HUDEP-2 (cell line): ENCODE results near the gene ALAD.
"Not testable (repeated sequence)": the region's sequence is repeated elsewhere in the genome, so short reads cannot be mapped to it uniquely, and the experiment has no call there.

Experiments used
- DNase-seq, 76 experiments: peaks; one replicate each; lab custom pipeline; 2025; ENCODE audit not compliant: unreplicated experiment in 76 of 76; lab: John Stamatoyannopoulos, UW

ALAD gene

DNA sequence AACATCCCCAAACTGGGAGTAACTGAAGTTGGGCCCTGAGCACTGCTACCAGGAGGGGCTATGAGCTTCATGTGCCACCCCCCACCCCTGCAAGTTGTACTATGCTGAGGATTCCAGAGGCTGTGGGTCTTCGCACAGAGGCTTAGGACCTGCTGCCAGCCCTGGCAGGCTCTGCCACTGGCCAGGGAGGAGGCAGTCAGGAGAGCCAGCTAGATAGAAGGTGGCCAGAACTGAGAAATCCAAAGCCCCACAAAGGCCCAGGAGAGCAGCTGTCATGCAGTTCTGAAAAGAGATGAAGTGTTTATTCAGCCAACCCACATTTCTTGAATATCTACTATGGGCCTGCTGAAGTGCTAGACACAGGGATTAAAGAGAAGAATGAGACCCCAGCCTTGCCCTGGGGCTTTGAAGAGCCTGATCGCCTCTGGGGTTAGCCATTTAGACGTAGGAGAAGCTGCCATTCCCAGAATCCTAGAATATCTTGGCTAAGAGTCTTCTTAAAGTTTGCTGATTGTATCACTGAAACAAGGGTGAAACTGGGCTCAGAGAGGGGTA lies 1.4 kb downstream of the ALAD start:
- no peak for DNase-seq

DNA sequence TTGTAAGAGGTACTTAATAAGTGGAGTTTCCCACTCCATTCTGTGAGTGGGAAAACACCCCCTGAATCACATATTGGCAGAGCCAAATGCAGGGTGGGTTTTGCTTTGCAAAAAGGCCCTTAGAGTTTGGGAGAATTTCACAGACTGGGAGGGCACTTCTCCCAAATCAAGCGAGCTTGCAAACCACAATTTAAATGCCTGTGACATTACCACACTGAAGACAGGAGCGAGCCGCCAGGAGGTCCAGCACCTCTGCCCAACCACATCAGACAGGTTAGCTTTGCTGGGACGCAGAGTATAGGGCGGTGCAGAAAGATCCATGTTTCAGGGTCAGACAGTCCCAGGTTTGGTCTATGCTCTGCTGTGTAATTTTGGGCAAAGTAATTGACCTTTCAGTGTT lies 2.3 kb downstream of the ALAD start:
- no peak for DNase-seq

DNA sequence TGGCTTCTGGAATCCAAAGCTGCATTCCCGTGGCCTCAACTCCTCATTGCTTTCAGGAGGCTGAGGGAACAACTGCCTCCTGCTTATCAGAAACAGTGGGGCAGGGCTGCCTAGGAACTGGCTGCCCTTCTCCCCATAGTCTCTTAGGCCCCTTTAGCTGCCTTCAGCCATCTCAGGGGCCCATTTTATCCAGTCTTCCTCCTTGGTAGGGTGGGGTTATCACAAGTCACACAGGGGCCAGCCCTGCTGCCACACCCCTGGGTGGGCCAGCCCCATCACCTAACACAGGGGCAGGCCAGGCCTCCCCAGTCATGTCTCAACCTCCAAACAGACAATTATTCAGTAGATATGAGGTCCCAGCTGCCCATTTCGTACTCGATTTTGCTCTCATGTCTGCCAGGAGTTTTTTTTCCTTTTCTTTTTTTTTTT lies 3.9 kb downstream of the ALAD start:
- DNase-seq = peak in 73 of 76 experiments; percentile 27 to 96 (median 83)

- no peak for DNase-seq
These were observed 5.9 kb downstream of the ALAD start for GRCh38 chr9:113395000-113395861.

- DNase-seq = peak in 2 of 76 experiments; percentile 10 to 19
These were observed 7.8 kb downstream of the ALAD start for GRCh38 chr9:113393281-113393680.

- no peak for DNase-seq
These were observed 9.2 kb downstream of the ALAD start for GRCh38 chr9:113391917-113392316.

DNA sequence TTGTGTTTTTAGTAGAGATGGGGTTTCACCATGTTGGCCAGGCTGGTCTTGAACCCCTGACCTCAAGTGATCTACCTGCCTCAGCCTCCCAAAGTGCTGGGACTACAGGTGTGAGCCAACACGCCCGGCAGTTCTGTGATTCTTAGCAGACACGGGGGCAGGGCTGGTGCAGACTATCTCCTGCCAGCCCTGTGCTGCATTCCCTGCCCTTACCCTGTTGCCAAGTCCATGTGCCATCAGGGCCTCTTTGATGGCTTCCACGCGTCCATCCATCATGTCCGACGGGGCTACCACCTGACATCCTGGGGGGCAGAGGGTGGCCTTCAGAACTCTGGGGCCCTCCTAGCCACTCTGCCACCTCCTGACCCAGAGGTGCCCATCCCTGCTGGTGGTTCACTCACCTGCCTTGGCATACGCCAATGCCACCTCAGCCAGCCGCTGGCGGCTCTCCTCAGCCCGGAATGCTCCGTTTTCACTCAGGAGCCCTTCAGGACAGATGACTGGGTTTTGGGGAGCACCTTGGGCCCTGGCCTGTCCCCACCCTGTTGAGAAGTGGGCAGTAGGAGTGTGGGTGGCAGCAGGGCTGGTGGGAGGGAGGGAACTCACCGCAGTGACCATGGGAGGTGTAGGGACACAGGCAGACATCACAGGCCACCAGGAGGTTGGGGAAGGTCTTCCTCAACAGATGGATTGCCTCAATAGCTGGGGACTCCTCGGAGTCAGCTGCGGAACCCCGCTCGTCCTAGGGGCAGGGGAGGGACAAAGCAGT lies 10.7 kb downstream of the ALAD start:
- DNase-seq = no peak

DNA sequence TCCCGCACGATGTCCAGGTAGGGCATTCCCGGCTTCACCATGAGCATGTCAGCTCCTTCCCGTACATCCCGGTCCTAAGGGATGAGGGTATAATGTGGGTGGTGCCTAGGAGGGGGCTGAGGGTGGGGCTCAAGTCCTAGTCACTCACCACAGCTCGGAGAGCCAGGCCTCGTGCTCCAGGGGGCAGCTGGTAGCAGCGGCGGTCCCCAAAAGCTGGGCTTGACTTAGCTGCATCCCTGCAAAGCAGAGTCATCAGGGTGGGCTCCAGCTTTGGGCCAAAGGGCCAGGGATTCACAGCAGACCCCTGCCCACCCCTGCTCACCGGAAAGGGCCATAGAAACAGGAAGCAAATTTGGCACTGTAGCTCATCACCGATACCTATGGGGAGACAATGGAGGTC lies 11.6 kb downstream of the ALAD start:
- DNase-seq = no peak

GRCh38 chr9:113388833-113389232 lies 12.3 kb downstream of the ALAD start:
- no peak for DNase-seq

DNA sequence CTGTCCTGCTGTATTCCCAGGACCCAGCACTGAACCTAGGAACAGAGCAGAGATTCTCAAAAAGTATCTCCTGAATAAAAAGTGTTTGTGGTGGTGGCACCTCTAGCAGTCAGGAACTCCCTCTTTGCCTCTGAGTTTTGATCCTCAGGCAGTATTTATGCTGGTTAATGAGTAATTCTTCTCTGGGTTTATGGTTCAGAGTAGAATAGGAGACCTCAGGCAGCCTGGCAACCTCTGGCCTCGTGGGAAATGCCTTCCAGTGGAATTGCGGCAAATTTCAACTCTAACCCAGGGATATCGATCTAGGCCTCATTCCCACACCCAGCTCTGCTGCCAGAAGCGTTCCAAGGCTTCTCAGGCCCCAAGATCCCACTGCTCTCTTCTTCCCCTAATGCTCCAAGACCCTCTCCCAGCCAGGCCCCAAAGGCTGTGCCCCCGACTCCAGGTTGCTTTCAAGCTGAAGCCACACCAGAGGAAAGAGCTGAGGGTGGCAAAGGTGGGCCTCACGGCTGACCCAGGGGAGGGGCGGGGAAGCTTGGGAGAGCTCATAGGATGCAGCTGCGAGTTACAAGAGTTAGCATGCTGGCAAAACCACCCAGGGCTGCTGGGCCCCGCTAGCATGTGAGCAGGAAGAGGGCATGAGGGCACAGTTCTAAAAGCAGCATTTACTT lies 13.4 kb downstream of the ALAD start:
- DNase-seq = no peak

DNA sequence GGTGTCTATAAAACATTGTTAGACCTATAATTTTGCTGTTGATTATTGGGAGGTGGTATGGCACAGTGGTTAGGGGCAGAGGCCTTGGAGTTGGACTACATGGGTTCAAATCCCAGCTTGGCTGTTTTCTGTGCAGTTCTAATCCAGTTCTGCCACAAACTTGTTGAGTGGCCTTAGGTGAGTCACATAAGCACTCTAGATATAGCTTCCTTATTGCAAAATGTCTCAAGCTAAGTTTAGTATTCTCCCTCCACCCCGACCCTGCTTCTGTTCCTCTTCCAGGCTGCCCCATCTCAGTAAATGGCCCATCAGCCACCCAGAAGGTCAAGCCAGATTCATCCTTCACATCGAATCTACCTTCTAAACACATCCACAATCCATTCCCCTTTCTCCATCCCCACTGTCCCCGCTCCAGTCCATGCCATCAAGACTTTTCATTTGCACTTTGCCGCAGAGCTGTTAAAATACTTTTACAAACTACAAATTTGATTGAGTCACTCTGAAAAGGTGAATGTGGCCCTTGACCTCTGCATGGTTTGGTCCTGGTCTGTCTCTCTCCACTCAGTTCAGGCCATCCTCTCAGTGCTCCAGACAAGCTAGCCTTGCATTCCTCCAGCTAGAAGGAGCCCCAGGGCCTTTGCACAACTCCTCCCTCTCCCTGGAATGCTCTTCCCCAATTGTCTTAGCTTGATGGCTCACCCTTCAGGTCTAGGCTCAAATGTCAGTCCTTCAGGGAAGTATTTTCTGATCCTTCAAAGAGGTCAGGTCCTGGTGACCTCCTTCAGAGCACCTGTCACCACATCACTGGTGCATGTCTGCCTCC lies 14.3 kb downstream of the ALAD start:
- no peak for DNase-seq

DNA sequence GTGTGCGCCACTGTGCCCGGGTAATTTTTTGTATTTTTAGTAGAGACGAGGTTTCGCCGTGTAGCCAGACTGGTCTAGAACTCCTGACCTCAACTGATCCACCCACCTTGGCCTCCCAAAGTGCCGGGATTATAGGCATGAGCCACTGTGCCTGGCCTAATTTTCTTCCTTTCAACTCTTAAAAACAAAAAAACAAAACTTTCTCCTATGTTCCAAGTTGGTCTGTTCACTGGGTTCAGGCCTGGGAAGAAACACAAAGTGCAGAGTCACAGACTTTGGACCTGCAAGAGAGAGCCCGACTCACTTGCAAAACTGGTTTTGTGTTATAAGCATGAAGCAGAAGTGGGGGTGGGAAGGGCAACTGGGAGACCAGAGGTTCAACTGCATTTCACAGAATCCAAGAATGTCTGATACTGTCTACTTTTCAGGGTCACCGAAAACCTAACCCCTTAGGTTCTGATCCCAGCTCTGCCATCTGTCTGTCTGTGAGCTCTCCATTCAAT lies 19.1 kb downstream of the ALAD start:
- no peak for DNase-seq

GRCh38 chr9:113381441-113381840 lies 19.6 kb downstream of the ALAD start:
- DNase-seq = not testable (repeated sequence)

- no peak for DNase-seq
These were observed 20.2 kb downstream of the ALAD start for GRCh38 chr9:113380869-113381378.

- DNase-seq = not testable (repeated sequence)
These were observed 21.3 kb downstream of the ALAD start for GRCh38 chr9:113379829-113380210.

DNA sequence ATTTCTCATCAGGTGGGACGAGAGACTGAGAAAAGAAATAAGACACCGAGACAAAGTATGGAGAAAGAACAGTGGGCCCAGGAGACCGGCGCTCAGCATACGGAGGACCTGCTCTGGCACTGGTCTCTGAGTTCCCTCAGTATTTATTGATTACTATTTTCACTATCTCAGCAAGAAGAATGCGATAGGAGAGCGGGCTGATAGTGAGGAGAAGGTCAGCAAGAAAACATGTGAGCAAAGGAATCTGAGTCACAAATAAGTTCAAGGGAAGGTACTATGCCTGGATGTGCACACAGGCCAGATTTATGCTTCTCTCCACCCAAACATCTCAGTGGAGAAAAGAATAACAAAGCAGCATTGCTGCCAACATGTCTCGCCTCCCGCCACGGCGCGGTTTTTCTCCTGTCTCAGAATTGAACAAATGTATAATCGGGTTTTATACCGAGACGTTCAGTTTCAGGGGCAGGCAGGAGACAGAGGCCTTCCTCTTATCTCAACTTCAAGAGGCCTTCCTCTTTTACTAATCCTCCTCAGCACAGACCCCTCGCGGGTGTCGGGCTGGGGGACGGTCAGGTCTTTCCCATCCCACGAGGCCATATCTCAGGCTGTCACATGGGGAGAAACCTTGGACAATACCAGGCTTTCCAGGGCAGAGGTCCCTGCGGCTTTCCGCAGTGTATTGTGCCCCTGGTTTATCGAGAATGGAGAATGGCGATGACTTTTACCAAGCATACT lies 21.8 kb downstream of the ALAD start:
- DNase-seq = peak in 3 of 76 experiments; percentile 18 to 32 (median 30)

DNA sequence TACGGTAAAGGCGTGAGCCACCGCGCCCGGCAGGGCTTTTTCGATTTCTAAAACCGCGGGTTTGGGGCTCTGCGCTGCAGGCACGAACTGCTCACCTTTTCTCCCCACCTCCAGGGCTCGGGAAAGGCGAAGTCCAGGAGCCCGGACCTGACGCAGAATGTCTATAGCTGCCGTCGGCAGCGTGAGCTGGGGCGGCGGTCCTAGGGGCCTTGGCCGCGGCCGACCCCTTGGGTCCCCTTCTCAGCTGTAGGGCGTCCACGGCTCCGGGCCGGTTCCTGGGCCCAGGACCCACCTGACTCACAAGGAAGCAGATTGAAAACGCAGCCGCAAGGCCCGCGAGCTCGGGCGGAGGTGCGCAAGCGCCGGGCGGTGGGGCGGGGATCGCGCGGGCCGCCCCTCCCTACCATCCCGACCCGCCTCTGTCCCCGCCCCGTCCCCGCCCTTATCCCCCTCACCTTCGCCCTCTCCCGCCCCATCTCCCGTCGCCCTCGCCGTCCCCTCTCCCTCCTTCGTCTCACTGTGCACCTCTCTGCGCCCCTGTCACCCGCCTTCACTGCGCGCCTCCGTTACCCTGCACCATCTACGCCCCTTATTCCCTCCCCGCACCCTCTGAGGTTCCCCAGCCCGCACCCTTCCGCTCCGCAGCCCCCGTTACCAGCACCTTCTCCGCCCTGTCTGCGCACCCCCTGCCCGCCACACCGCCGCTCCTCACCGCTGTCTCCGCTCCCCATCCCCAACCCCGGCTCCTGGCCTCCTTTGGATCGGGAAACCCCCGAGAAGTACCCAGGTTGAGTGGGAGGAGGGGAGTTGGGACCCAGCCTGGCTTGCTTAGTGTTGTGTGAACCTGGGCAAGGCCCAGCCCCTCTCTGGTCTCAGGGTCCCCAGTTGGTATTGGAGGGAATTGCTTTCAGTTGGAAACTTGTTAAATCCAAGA lies 24.2 kb downstream of the ALAD start, which contains the start of gene HDHD3:
Gene HDHD3 (minus strand): TSS at position 353 of the 934 bp plus-strand sequence. CDS start 2,632 bp downstream, outside the sequence.
- peak in 65 of 76 experiments; percentile 8 to 79 (median 55) for DNase-seq
